Adrenal gland (tissue), 5 donors: Measurements from ENCODE around the gene USP1.

Experiments used
- POLR2A ChIP-seq, 2 donors: fragments of 450-650 bp; IDR thresholded peaks; one replicate each; pipeline ENCODE4 v1.6.1; 2017; ENCODE audit warnings: antibody characterized with exemption in 2 of 2, mild to moderate bottlenecking in 2 of 2, moderate library complexity in 1 of 2
- TF ChIP-seq, protein P1 (sequence below), 6 experiments: fragments of 450-650 bp in 4 of 6; fragments of 200-600 bp in 2 of 6; sonication (generic) in 1 of 6; IDR thresholded peaks; 1 replicate in 5 of 6; 2 replicates in 1 of 6; pipeline versions ENCODE4 v1.5.1 to v1.8.0; 2016 to 2021; ENCODE audit warnings: antibody characterized with exemption in 6 of 6, mild to moderate bottlenecking in 2 of 6, moderate library complexity in 1 of 6
- donor health status: DM: no; HTN: no; CAD: no.

DNA sequence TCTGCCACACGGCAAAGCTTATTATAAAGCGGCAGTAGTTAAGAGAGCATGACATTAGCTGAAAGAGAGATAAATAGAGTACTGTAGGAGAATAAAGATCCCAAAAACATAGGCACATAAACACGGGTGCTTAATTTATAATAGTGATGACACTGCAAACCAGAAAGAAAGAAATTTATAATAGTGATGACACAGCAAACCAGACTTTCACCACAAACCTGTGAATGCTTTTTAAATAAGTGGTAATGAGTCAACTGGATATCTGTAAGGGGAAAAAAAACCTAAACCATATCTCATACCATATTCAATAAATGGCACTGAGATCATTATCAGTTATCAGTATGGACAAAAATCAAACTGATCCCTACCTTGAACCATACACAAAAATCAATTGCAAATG, 25.5 kb downstream of the USP1 start:
- TF ChIP-seq, protein P1, sequence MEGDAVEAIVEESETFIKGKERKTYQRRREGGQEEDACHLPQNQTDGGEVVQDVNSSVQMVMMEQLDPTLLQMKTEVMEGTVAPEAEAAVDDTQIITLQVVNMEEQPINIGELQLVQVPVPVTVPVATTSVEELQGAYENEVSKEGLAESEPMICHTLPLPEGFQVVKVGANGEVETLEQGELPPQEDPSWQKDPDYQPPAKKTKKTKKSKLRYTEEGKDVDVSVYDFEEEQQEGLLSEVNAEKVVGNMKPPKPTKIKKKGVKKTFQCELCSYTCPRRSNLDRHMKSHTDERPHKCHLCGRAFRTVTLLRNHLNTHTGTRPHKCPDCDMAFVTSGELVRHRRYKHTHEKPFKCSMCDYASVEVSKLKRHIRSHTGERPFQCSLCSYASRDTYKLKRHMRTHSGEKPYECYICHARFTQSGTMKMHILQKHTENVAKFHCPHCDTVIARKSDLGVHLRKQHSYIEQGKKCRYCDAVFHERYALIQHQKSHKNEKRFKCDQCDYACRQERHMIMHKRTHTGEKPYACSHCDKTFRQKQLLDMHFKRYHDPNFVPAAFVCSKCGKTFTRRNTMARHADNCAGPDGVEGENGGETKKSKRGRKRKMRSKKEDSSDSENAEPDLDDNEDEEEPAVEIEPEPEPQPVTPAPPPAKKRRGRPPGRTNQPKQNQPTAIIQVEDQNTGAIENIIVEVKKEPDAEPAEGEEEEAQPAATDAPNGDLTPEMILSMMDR (IDR thresholded peaks at IDR 0.05) = no peak
- no peak for TF ChIP-seq POLR2A (IDR thresholded peaks at IDR 0.05)
